ENCODE measurements around the gene ARSK.

- TF ChIP-seq SIN3A (IDR thresholded peaks at IDR 0.05; ENCODE audit: borderline replicate concordance, low read depth, low read length) (no peak), CTCF (IDR thresholded peaks at IDR 0.05) (no peak), RCOR1 (IDR thresholded peaks at IDR 0.05; ENCODE audit: low read length) (no peak)
Measured at GRCh38 chr5:95627971-95628810, 73.3 kb downstream of the ARSK start.

Data from SK-N-SH (cell line).